Ectodermal cell (in vitro differentiated cells): Measurements from ENCODE around the gene SF3B6.

Experiments
- H3K27ac ChIP-seq: 2 replicates; pipeline ENCODE4 v1.7.0; 2013; ENCODE audit warnings: mild to moderate bottlenecking, low read depth, low read length; ENCODE audit not compliant: insufficient read depth, poor library complexity, severe bottlenecking
- H3K27me3 ChIP-seq: 2 replicates; pipeline ENCODE4 v1.7.0; 2013; ENCODE audit warnings: mild to moderate bottlenecking, low read length; ENCODE audit not compliant: insufficient read depth, control insufficient read depth, poor library complexity, severe bottlenecking
- H3K36me3 ChIP-seq: one replicate; pipeline ENCODE4 v1.7.0; 2013; ENCODE audit warnings: low read length; ENCODE audit not compliant: control insufficient read depth, insufficient read depth
- H3K4me1 ChIP-seq: one replicate; pipeline ENCODE4 v1.7.0; 2013; ENCODE audit warnings: low read length; ENCODE audit not compliant: control insufficient read depth, insufficient read depth
- H3K4me3 ChIP-seq: 2 replicates; pipeline ENCODE4 v1.7.0; 2013; ENCODE audit warnings: low read depth, low read length, control low read depth; ENCODE audit not compliant: insufficient read depth
- H3K9me3 ChIP-seq: 2 replicates; pipeline ENCODE4 v1.7.0; 2013; ENCODE audit warnings: mild to moderate bottlenecking, low read length, moderate library complexity; ENCODE audit not compliant: control insufficient read depth
- WGBS, 2 experiments: methylation state at CpG; one replicate each; pipeline ENCODE4 v1.1.7; 2013; ENCODE audit warnings: missing lambda C conversion rate in 2 of 2; 5-methylcytosine and 5-hydroxymethylcytosine counted together

SF3B6 gene

GRCh38 chr2:24054366-24055010 is 21.6 kb downstream of the SF3B6 start:
- Histone ChIP-seq H3K27me3 (no peaks in the 10 kb centered on the region), H3K4me3 (no peak overlapping the region), H3K9me3 (no peaks in the 10 kb centered on the region), H3K36me3 (no peaks in the 10 kb centered on the region), H3K27ac (no peak overlapping the region), H3K4me1 (no peaks in the 10 kb centered on the region)
- WGBS, 2 experiments: 92 to 93% methylated on average over 7 of the region's 8 CpGs

GRCh38 chr2:24052951-24053350 is 23.2 kb downstream of the SF3B6 start:
- Histone ChIP-seq H3K4me3 (no peak overlapping the region), H3K4me1 (no peaks in the 10 kb centered on the region), H3K27me3 (no peaks in the 10 kb centered on the region), H3K36me3 (no peaks in the 10 kb centered on the region), H3K9me3 (no peaks in the 10 kb centered on the region), H3K27ac (no peak overlapping the region)
- 100% methylated on average over 1 of the region's 1 CpG; no CpG with 5 or more reads in 1 of the 2 experiments for WGBS, 2 experiments

GRCh38 chr2:24051833-24052232 is 24.3 kb downstream of the SF3B6 start:
- no peaks in the 10 kb centered on the region for H3K27me3 ChIP-seq
- 94% methylated on average over 8 of the region's 8 CpGs for WGBS, 2 experiments
- H3K4me1 ChIP-seq: no peaks in the 10 kb centered on the region
- H3K4me3 ChIP-seq: no peak overlapping the region
- H3K36me3 ChIP-seq: no peaks in the 10 kb centered on the region
- H3K27ac ChIP-seq: no peak overlapping the region
- no peaks in the 10 kb centered on the region for H3K9me3 ChIP-seq

- no peaks in the 10 kb centered on the region for H3K36me3 ChIP-seq
These were observed 25.8 kb downstream of the SF3B6 start for GRCh38 chr2:24050041-24050979.

GRCh38 chr2:24049485-24050021 is 26.6 kb downstream of the SF3B6 start, which contains the start of gene FKBP1B:
TSS of gene FKBP1B (plus strand) at chr2:24049741. CDS start at chr2:24049850, 109 bp downstream.
- WGBS, 2 experiments: 0% methylated on average over 52 of the region's 52 CpGs
- H3K4me1 ChIP-seq: no peaks in the 10 kb centered on the region
- H3K4me3 ChIP-seq: peak within 1 kb of the TSS; percentile 78
- peak within 1 kb of the TSS; percentile 16 for H3K27ac ChIP-seq
- H3K9me3 ChIP-seq: no peaks in the 10 kb centered on the region
- H3K36me3 ChIP-seq: no peaks in the 10 kb centered on the region
- no peaks in the 10 kb centered on the region for H3K27me3 ChIP-seq

More at GRCh38 chr2:24050041-24050979, 25.8 kb downstream of the SF3B6 start:
- Histone ChIP-seq H3K27me3 (no peaks in the 10 kb centered on the region), H3K9me3 (no peaks in the 10 kb centered on the region), H3K27ac (peak overlapping the region; percentile 16), H3K4me3 (peak overlapping the region; percentile 78), H3K4me1 (no peaks in the 10 kb centered on the region)
- WGBS, 2 experiments: 2 to 4% methylated on average over 47 of the region's 47 CpGs

GRCh38 chr2:24048769-24049484 is 27.2 kb downstream of the SF3B6 start:
- no peaks in the 10 kb centered on the region for H3K4me1 ChIP-seq
- no peaks in the 10 kb centered on the region for H3K36me3 ChIP-seq
- no peaks in the 10 kb centered on the region for H3K9me3 ChIP-seq
- peak overlapping the region; percentile 78 for H3K4me3 ChIP-seq
- no peaks in the 10 kb centered on the region for H3K27me3 ChIP-seq
- WGBS, 2 experiments: 81 to 85% methylated on average over 22 to 23 of the region's 23 CpGs
- H3K27ac ChIP-seq: no peak overlapping the region

GRCh38 chr2:24047703-24048033 is 28.5 kb downstream of the SF3B6 start:
- Histone ChIP-seq H3K27me3 (no peaks in the 10 kb centered on the region), H3K27ac (no peak overlapping the region), H3K36me3 (no peaks in the 10 kb centered on the region), H3K4me1 (no peaks in the 10 kb centered on the region), H3K4me3 (peak overlapping the region; percentile 14), H3K9me3 (no peaks in the 10 kb centered on the region)
- WGBS, 2 experiments: 64 to 66% methylated on average over 8 of the region's 8 CpGs

GRCh38 chr2:24046930-24047702 is 29.0 kb downstream of the SF3B6 start, which contains the start of gene WDCP:
TSS of gene WDCP (minus strand) at chr2:24047391. CDS start at chr2:24039494, 7,897 bp downstream.
- Histone ChIP-seq H3K4me3 (peak within 1 kb of the TSS; percentile 69), H3K27me3 (no peaks in the 10 kb centered on the region), H3K36me3 (no peaks in the 10 kb centered on the region), H3K27ac (no peak within 1 kb of the TSS), H3K9me3 (no peaks in the 10 kb centered on the region), H3K4me1 (no peaks in the 10 kb centered on the region)
- WGBS, 2 experiments: 0 to 1% methylated on average over 38 of the region's 38 CpGs

GRCh38 chr2:24046599-24046929 is 29.6 kb downstream of the SF3B6 start:
- H3K27ac ChIP-seq: no peak overlapping the region
- 0 to 4% methylated on average over 2 of the region's 2 CpGs for WGBS, 2 experiments
- peak overlapping the region; percentile 69 for H3K4me3 ChIP-seq
- H3K9me3 ChIP-seq: no peaks in the 10 kb centered on the region
- H3K27me3 ChIP-seq: no peaks in the 10 kb centered on the region
- no peaks in the 10 kb centered on the region for H3K36me3 ChIP-seq
- H3K4me1 ChIP-seq: no peaks in the 10 kb centered on the region
